SK-N-SH (cell line): ENCODE data around the gene CYS1. TPM values are rescaled to one million over a fixed set of nuclear protein-coding genes. Genes with fewer than 3 reads are reported as not detected.

Source experiments
- CTCF ChIA-PET: fragments of 300-600, 350-600 bp; formaldehyde crosslinking; extraction: SDS; loops from one replicate; lab custom pipeline; 2021; lab: Yijun Ruan, JAX
- POLR2A ChIA-PET: fragments of 350-600 bp; sonication (Branson Sonifier 250); formaldehyde crosslinking; extraction: SDS; loops from one replicate; lab custom pipeline; 2020; ENCODE audit warnings: antibody characterized with exemption, inconsistent platforms; lab: Yijun Ruan, JAX
- DNase-seq: peaks from one replicate; pipeline ENCODE4 v3.0.0; 2012
- H2AFZ ChIP-seq: fragments of 200-600 bp; sonication (generic); 2 replicates; pipeline ENCODE4 v1.8.1; 2016; ENCODE audit warnings: antibody characterized with exemption, mild to moderate bottlenecking, low read depth
- H3F3A ChIP-seq: fragments of 200-600 bp; sonication (generic); replicated peaks from 2 replicates; pipeline ENCODE3; 2016; ENCODE audit warnings: antibody characterized with exemption, mild to moderate bottlenecking; ENCODE audit not compliant: insufficient read depth
- H3K27ac ChIP-seq, 2 experiments: fragments of 200-500 bp in 1 of 2; fragments of 200-600 bp in 1 of 2; sonication (Bioruptor generic) in 1 of 2; sonication (generic), shearing (Covaris generic) in 1 of 2; 2 replicates each; pipeline versions ENCODE4 v1.5.1 to v1.6.1; 2014 to 2016; ENCODE audit warnings: low read depth in 2 of 2, inconsistent platforms in 1 of 2, low read length in 1 of 2, mild to moderate bottlenecking in 1 of 2, mixed read lengths in 1 of 2
- H3K27me3 ChIP-seq: fragments of 200-600 bp; sonication (generic), shearing (Covaris generic); 2 replicates; pipeline ENCODE4 v1.6.1; 2016; ENCODE audit warnings: mixed run types; ENCODE audit not compliant: insufficient read depth
- H3K36me3 ChIP-seq, 2 experiments: fragments of 200-500 bp in 1 of 2; fragments of 200-600 bp in 1 of 2; sonication (Bioruptor generic) in 1 of 2; sonication (generic) in 1 of 2; replicated peaks in 1 of 2; 2 replicates each; pipeline versions ENCODE3 to v1.5.1; 2014 to 2016; ENCODE audit warnings: low read length in 1 of 2, mild to moderate bottlenecking in 1 of 2; ENCODE audit not compliant: insufficient read depth in 2 of 2, control insufficient read depth in 1 of 2
- H3K4me1 ChIP-seq, 2 experiments: fragments of 200-500 bp in 1 of 2; fragments of 200-600 bp in 1 of 2; sonication (Bioruptor generic) in 1 of 2; sonication (generic), shearing (Covaris generic) in 1 of 2; 2 replicates each; pipeline versions ENCODE4 v1.5.1 to v1.6.1; 2014 to 2016; ENCODE audit warnings: low read depth in 1 of 2, low read length in 1 of 2, mixed run types in 1 of 2; ENCODE audit not compliant: insufficient read depth in 2 of 2, control insufficient read depth in 1 of 2
- H3K4me2 ChIP-seq: fragments of 200-600 bp; sonication (generic), shearing (Covaris generic); 2 replicates; pipeline ENCODE4 v1.6.1; 2017; ENCODE audit warnings: mixed run types
- H3K4me3 ChIP-seq, 2 experiments: fragments of 200-500 bp in 1 of 2; fragments of 200-600 bp in 1 of 2; sonication (Bioruptor generic) in 1 of 2; sonication (generic), shearing (Covaris generic) in 1 of 2; 2 replicates each; pipeline versions ENCODE4 v1.5.1 to v1.8.1; 2014 to 2016; ENCODE audit warnings: low read depth in 2 of 2, inconsistent platforms in 1 of 2, low read length in 1 of 2, mild to moderate bottlenecking in 1 of 2, mixed read lengths in 1 of 2, moderate library complexity in 1 of 2
- H3K79me2 ChIP-seq: fragments of 200-600 bp; sonication (generic); 2 replicates; pipeline ENCODE4 v1.8.1; 2017; ENCODE audit warnings: mild to moderate bottlenecking; ENCODE audit not compliant: insufficient read depth
- H3K9ac ChIP-seq: fragments of 200-600 bp; sonication (generic); 2 replicates; pipeline ENCODE4 v1.6.1; 2017; ENCODE audit warnings: mixed run types
- H3K9me2 ChIP-seq: fragments of 200-600 bp; sonication (generic); 2 replicates; pipeline ENCODE4 v1.6.1; 2017; ENCODE audit warnings: mixed run types
- H3K9me3 ChIP-seq: fragments of 200-600 bp; sonication (generic); 2 replicates; pipeline ENCODE4 v1.6.1; 2017; ENCODE audit warnings: mixed run types, mild to moderate bottlenecking, moderate library complexity
- H4K20me1 ChIP-seq: fragments of 200-600 bp; sonication (generic); 2 replicates; pipeline ENCODE4 v1.6.1; 2017; ENCODE audit warnings: mild to moderate bottlenecking, mixed run types; ENCODE audit not compliant: insufficient read depth
- CHD2 ChIP-seq: fragments of 150-350 bp; IDR thresholded peaks from 2 replicates; pipeline ENCODE4 v1.6.1; 2018; ENCODE audit warnings: low read length; ENCODE audit not compliant: partially characterized antibody
- CTCF ChIP-seq: fragments of 200-600 bp; sonication (generic); IDR thresholded peaks from 2 replicates; pipeline ENCODE4 v1.6.1; 2017; ENCODE audit warnings: antibody characterized with exemption, mild to moderate bottlenecking, moderate library complexity
- EP300 ChIP-seq, 2 experiments: IDR thresholded peaks; 2 replicates each; pipeline versions ENCODE4 v1.4.0 to v1.6.1; 2012; ENCODE audit warnings: borderline replicate concordance in 1 of 2, low read depth in 1 of 2, low read length in 1 of 2
- FOXJ3 ChIP-seq: sonication (generic); formaldehyde crosslinking; IDR thresholded peaks from 2 replicates; pipeline ENCODE4 v1.5.1; 2020; ENCODE audit warnings: mild to moderate bottlenecking, missing genetic modification reagents
- GABPA ChIP-seq: IDR thresholded peaks from 2 replicates; pipeline ENCODE4 v1.4.0; 2012; ENCODE audit warnings: low read depth, mild to moderate bottlenecking
- IRF3 ChIP-seq: fragments of 150-350 bp; IDR thresholded peaks from 2 replicates; pipeline ENCODE4 v1.6.1; 2016; ENCODE audit warnings: mild to moderate bottlenecking, low read depth, low read length
- MXI1 ChIP-seq: IDR thresholded peaks from 2 replicates; pipeline ENCODE4 v1.6.1; 2012; ENCODE audit warnings: mild to moderate bottlenecking, low read depth, low read length, improper control_type of control experiment
- PBX3 ChIP-seq: IDR thresholded peaks from 2 replicates; pipeline ENCODE4; 2012
- POLR2AphosphoS5 ChIP-seq: IDR thresholded peaks from 2 replicates; pipeline ENCODE4 v1.6.1; 2012; ENCODE audit warnings: low read depth, low read length
- REST ChIP-seq: IDR thresholded peaks from 2 replicates; pipeline ENCODE4 v1.6.1; 2012; ENCODE audit warnings: mild to moderate bottlenecking, low read depth, low read length, moderate library complexity
- RFX5 ChIP-seq: IDR thresholded peaks from 2 replicates; pipeline ENCODE4 v1.6.1; 2012; ENCODE audit warnings: mild to moderate bottlenecking, improper control_type of control experiment, low read length
- SIN3A ChIP-seq: IDR thresholded peaks from 2 replicates; pipeline ENCODE4 v1.6.1; 2012; ENCODE audit warnings: low read depth, mild to moderate bottlenecking, low read length, moderate library complexity, borderline replicate concordance
- SMC3 ChIP-seq: IDR thresholded peaks from 2 replicates; pipeline ENCODE4 v1.6.1; 2012; ENCODE audit warnings: low read depth, low read length, improper control_type of control experiment
- TAF1 ChIP-seq: IDR thresholded peaks from 2 replicates; pipeline ENCODE4 v1.6.1; 2012; ENCODE audit warnings: low read depth, mild to moderate bottlenecking, low read length, moderate library complexity, borderline replicate concordance
- YY1 ChIP-seq: IDR thresholded peaks from 2 replicates; pipeline ENCODE4 v1.4.0; 2012; ENCODE audit warnings: low read depth, mild to moderate bottlenecking
- WGBS: methylation state at CpG from one replicate; pipeline ENCODE4 v1.1.6; 2017; ENCODE audit warnings: low lambda C conversion rate; 5-methylcytosine and 5-hydroxymethylcytosine counted together
- polyA plus RNA-seq, 3 experiments: library from polyadenylated mRNA; depleted of rRNA; stranded (reverse); fragments of >200 nt; gene quantifications; 2 replicates each; pipeline ENCODE4 v1.2.3, GENCODE V29; 2012

Gene CYS1
- polyA plus RNA-seq, 1 of the 3 experiments (the other 2 are of a cell fraction) = 1.2 TPM

GRCh38 chr2:10086950-10087349 lies 6.7 kb upstream of the CYS1 start:
- CTCF ChIA-PET = interaction anchor here (1.7 to 36.2 kb wide), 4 partner anchors 9 to 348 kb away, joined by 3 to 946 read pairs (median 480); partner anchors contain the start of gene CYS1
- peaks cover 9% of the 10 kb centered on the region; the same call in 1 of the 2 replicates for H3K27me3 ChIP-seq

More at GRCh38 chr2:10086950-10087349, 6.7 kb upstream of the CYS1 start:
- TF ChIP-seq GABPA (no peak), PBX3 (no peak), IRF3 (no peak), CHD2 (no peak), RFX5 (no peak), YY1 (no peak), SMC3 (no peak), SIN3A (no peak), TAF1 (no peak), POLR2AphosphoS5 (no peak), CTCF (no peak), REST (no peak), FOXJ3 (CRISPR knock-in tag) (no peak), EP300 (IDR thresholded peaks at IDR 0.05; ENCODE audit: borderline replicate concordance in 1 of 2, low read depth in 1 of 2, low read length in 1 of 2) (no peak), MXI1 (no peak)
- no peak overlapping the region for H3K27ac ChIP-seq
- 66% methylated on average over 4 of the region's 4 CpGs for WGBS
- peaks cover 6% of the 10 kb centered on the region for H3F3A ChIP-seq
- no peaks in the 10 kb centered on the region for H3K36me3 ChIP-seq
- H3K79me2 ChIP-seq = no peaks in the 10 kb centered on the region
- no peak overlapping the region for H3K4me2 ChIP-seq
- no peak overlapping the region for H3K9ac ChIP-seq
- no peak overlapping the region for H3K4me3 ChIP-seq
- H3K4me1 ChIP-seq = no peaks in the 10 kb centered on the region
- H3K9me2 ChIP-seq = no peaks in the 10 kb centered on the region
- DNase-seq = no peak
- H3K9me3 ChIP-seq = no peaks in the 10 kb centered on the region
- H2AFZ ChIP-seq = no peak overlapping the region
- POLR2A ChIA-PET = no interaction called here
- no peaks in the 10 kb centered on the region for H4K20me1 ChIP-seq
